Activated naive CD8-positive, alpha-beta T cell treated with anti-CD3 and anti-CD28 coated beads for 36 hours (primary cell): Measurements from ENCODE around the gene SLC29A4. TPM values are rescaled to one million over a fixed set of nuclear protein-coding genes. Genes with fewer than 3 reads are reported as not detected.

Experiments
- DNase-seq: peaks from one replicate; pipeline ENCODE4 v3.0.0; 2021
- H3K27ac Mint-ChIP-seq: one replicate; pipeline ENCODE4 v1.8.0; 2022; ENCODE audit warnings: mild to moderate bottlenecking, moderate library complexity, mixed read lengths
- H3K27me3 Mint-ChIP-seq: one replicate; pipeline ENCODE4 v1.8.0; 2022; ENCODE audit warnings: mild to moderate bottlenecking, mixed read lengths
- H3K36me3 Mint-ChIP-seq: one replicate; pipeline ENCODE4 v1.8.0; 2021; ENCODE audit warnings: mild to moderate bottlenecking, mixed read lengths
- H3K4me1 Mint-ChIP-seq: one replicate; pipeline ENCODE4 v1.8.0; 2021; ENCODE audit warnings: mixed read lengths
- H3K4me3 Mint-ChIP-seq: one replicate; pipeline ENCODE4 v1.8.0; 2022; ENCODE audit warnings: mild to moderate bottlenecking, moderate library complexity, mixed read lengths
- H3K9me3 Mint-ChIP-seq: one replicate; pipeline ENCODE4 v1.8.0; 2022; ENCODE audit warnings: mixed read lengths
- total RNA-seq, 2 experiments: library from RNA; stranded (reverse); gene quantifications; one replicate each; pipeline ENCODE4 v1.2.3, GENCODE V29; 2021

Gene SLC29A4
- total RNA-seq, 2 experiments from 2014 or later, result 1.4 to 1.6 TPM

DNA sequence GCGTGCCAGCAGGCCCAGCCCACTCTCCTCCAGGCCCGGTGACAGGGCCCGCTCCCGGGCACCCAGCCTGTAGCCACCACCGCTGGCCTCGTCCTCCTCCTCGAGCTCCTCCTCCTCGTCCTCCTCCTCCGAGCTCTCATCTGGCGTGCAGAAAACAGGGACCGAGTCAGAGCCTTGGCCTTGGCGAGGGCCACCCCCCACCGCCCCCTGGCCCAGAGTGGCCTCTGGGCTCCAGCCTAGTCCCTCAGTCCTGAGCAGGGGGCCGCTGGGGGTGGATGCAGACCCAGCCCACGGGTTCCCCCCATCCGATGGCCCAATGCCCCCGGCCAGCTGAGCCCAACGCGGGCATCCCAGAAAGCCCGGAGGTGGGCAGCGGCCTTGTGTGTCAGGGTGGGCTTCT is 62.9 kb downstream of the SLC29A4 start:
- Mint-ChIP-seq H3K9me3 (peaks cover 19% of the 10 kb centered on the region), H3K36me3 (peaks cover 52% of the 10 kb centered on the region), H3K4me1 (no peaks in the 10 kb centered on the region), H3K27me3 (no peaks in the 10 kb centered on the region), H3K27ac (no peak overlapping the region), H3K4me3 (no peak overlapping the region)
- no peak for DNase-seq

- H3K4me1 Mint-ChIP-seq, result no peaks in the 10 kb centered on the region
- no peak overlapping the region for H3K4me3 Mint-ChIP-seq
- no peak for DNase-seq
- peaks cover 14% of the 10 kb centered on the region for H3K9me3 Mint-ChIP-seq
- peaks cover 28% of the 10 kb centered on the region for H3K36me3 Mint-ChIP-seq
- no peak overlapping the region for H3K27ac Mint-ChIP-seq
- H3K27me3 Mint-ChIP-seq, result no peaks in the 10 kb centered on the region
Measured at GRCh38 chr7:5348134-5349004, 65.6 kb downstream of the SLC29A4 start.

DNA sequence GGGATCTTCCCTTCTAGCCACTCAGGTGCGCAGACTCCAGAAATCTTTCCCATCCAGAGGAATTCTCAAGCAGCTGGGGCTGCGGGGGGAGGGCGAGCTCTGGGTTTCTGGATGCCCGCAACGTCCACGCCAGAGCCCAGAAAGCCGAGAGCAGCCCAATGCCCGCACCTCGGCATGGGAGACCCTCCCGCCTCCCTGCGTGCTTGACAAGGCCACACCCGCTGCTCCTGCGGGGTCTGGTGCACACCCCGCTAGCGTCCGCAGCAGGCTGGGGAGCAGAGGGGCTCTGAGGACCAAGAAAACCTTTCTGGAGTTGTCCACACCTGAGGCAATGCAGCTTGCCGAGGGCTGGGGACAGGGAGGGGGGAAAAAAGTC is 66.2 kb downstream of the SLC29A4 start:
- Mint-ChIP-seq H3K27me3 (no peaks in the 10 kb centered on the region), H3K36me3 (peaks cover 22% of the 10 kb centered on the region), H3K4me1 (no peaks in the 10 kb centered on the region), H3K9me3 (peaks cover 9% of the 10 kb centered on the region), H3K27ac (no peak overlapping the region), H3K4me3 (no peak overlapping the region)
- DNase-seq, result no peak

GRCh38 chr7:5349437-5350173 is 66.9 kb downstream of the SLC29A4 start:
- DNase-seq, result no peak
- Mint-ChIP-seq H3K36me3 (peaks cover 16% of the 10 kb centered on the region), H3K4me1 (peaks cover 3% of the 10 kb centered on the region), H3K27ac (no peak overlapping the region), H3K4me3 (no peak overlapping the region), H3K27me3 (no peaks in the 10 kb centered on the region), H3K9me3 (peaks cover 5% of the 10 kb centered on the region)

- H3K4me1 Mint-ChIP-seq, result peaks cover 7% of the 10 kb centered on the region
- H3K27me3 Mint-ChIP-seq, result no peaks in the 10 kb centered on the region
Measured at GRCh38 chr7:5350174-5350463, 67.4 kb downstream of the SLC29A4 start.

DNA sequence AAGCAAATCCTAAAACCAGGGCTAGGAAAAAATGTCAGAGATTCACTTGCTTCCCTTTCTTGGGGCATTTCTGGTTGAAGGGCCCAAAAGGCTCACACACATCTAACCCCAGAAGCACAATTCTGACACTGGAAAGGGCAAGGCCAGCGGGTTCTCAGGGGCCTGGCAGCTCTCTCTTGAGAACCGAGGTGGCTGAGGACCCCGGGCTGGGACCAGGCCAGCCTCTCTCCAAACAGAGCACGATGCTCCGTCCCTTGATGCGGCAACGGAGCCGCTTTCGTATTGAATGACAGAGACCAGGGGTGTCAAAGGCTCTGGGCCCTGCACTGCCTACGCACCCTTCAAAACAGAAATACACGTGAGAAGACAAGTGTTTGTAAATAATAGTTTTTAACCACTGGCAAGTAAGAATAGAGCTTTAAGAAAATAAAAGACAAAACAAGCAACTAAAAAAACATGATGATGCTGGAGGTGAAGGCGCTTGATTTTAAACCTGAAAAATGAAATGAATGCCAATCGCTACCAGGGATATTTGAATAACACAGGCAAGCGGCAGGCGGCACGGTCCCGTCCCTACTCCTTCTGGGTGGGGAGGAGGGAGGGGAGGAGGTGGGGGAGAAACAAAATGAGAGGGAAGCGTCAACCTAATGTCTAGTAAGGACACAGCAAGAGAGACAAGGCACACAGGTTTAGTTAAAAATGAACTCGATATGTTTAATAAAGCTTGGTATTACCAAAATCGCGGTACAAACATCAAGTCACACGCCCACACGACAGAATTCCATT is 68.0 kb downstream of the SLC29A4 start:
- H3K4me1 Mint-ChIP-seq, result peaks cover 8% of the 10 kb centered on the region
- H3K36me3 Mint-ChIP-seq, result peaks cover 5% of the 10 kb centered on the region
- H3K27ac Mint-ChIP-seq, result no peak overlapping the region
- H3K9me3 Mint-ChIP-seq, result no peaks in the 10 kb centered on the region
- DNase-seq, result no peak
- H3K27me3 Mint-ChIP-seq, result no peaks in the 10 kb centered on the region
- no peak overlapping the region for H3K4me3 Mint-ChIP-seq

More at GRCh38 chr7:5350174-5350463, 67.4 kb downstream of the SLC29A4 start:
- DNase-seq, result no peak
- Mint-ChIP-seq H3K36me3 (peaks cover 11% of the 10 kb centered on the region), H3K27ac (no peak overlapping the region), H3K9me3 (peaks cover under 1% of the 10 kb centered on the region), H3K4me3 (no peak overlapping the region)

- Mint-ChIP-seq H3K36me3 (peaks cover 3% of the 10 kb centered on the region), H3K4me3 (no peak overlapping the region), H3K27me3 (no peaks in the 10 kb centered on the region), H3K9me3 (no peaks in the 10 kb centered on the region), H3K4me1 (peaks cover 8% of the 10 kb centered on the region), H3K27ac (no peak overlapping the region)
- no peak for DNase-seq
Measured at GRCh38 chr7:5351507-5352265, 68.9 kb downstream of the SLC29A4 start.

- H3K4me3 Mint-ChIP-seq, result no peak overlapping the region
- H3K4me1 Mint-ChIP-seq, result peaks cover 8% of the 10 kb centered on the region
- peaks cover 3% of the 10 kb centered on the region for H3K36me3 Mint-ChIP-seq
- no peak for DNase-seq
- H3K27me3 Mint-ChIP-seq, result no peaks in the 10 kb centered on the region
- H3K27ac Mint-ChIP-seq, result no peak overlapping the region
- H3K9me3 Mint-ChIP-seq, result no peaks in the 10 kb centered on the region
Measured at GRCh38 chr7:5352440-5353010, 69.8 kb downstream of the SLC29A4 start.

DNA sequence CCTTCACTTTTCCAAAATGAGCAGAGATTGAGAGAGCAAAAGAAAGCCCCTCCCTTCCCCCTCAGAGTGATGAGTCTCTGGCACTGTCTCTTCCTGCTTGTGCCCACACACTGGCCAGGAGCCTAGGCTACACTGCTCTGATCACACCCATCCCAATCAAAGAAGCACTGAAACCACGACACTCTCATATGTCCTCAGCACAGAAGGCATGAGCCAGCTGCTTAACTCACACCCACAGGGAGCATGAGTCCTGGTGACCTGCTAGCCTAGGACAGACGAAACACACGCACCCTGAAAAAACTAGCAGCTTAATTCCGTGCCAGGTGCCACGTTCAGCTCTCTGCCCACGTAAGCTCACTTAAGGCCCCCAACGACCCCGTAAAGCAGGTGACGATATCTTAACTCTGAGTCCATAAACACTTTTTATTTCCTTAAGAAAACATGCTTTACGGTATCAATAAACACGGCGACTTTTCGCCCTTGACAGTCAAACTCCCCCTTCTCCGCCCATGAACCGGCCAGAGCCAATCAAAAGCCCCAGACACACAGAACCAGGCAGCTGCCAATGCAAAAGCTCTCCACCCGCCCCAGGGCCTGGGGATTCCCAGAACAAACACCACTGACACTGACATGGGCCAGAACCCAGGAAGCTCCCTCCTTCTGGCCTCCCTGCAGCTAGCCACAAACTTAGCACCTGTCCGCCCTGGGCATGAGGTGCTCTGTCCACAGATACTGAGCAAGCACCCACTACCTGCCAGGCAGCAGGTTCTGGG is 71.9 kb downstream of the SLC29A4 start:
- Mint-ChIP-seq H3K4me1 (peaks cover 8% of the 10 kb centered on the region), H3K27me3 (no peaks in the 10 kb centered on the region), H3K4me3 (no peak overlapping the region), H3K9me3 (no peaks in the 10 kb centered on the region), H3K27ac (no peak overlapping the region), H3K36me3 (peaks cover 9% of the 10 kb centered on the region)
- DNase-seq, result no peak

Other genes starting within 250 kb of the SLC29A4 start
- gene RBAK, start 237.1 kb upstream of the SLC29A4 start, total RNA-seq, result 10 to 100 TPM; 11.3 to 11.7 TPM
- 10 to 100 TPM; 41.5 to 43.4 TPM for gene WIPI2, start 92.7 kb upstream of the SLC29A4 start, total RNA-seq
- gene TNRC18, start 140.9 kb downstream of the SLC29A4 start, total RNA-seq, result 10 to 100 TPM; 47.6 to 48.0 TPM
- gene FBXL18, start 230.9 kb downstream of the SLC29A4 start, total RNA-seq, result 10 to 100 TPM; 10.2 to 10.7 TPM
- 1,000 to 10,000 TPM; 7,622 to 7,820 TPM for gene ACTB, start 247.7 kb downstream of the SLC29A4 start, total RNA-seq